OCI-LY1 (cell line): ENCODE data around the gene GUCY1A2.

Source experiments
- CTCF ChIP-seq: fragments of 200-600 bp; sonication (generic), shearing (Covaris generic); IDR thresholded peaks from 2 replicates; pipeline ENCODE4 v1.5.1; 2017; ENCODE audit warnings: mild to moderate bottlenecking, antibody characterized with exemption, low read length, moderate library complexity, mixed read lengths
- EZH2 ChIP-seq: fragments of 200-600 bp; sonication (generic), shearing (Covaris generic); IDR thresholded peaks from 2 replicates; pipeline ENCODE4 v1.8.0; 2017; ENCODE audit warnings: borderline replicate concordance, mixed run types, mild to moderate bottlenecking, antibody characterized with exemption, low read length, moderate library complexity, mixed read lengths

- TF ChIP-seq CTCF = no peak
- TF ChIP-seq EZH2 = no peak
These were observed 35.0 kb downstream of the GUCY1A2 start for GRCh38 chr11:106983261-106983660.
